ENCODE results near the gene CCDC169. TPM values are rescaled to one million over a fixed set of nuclear protein-coding genes. Genes with fewer than 3 reads are reported as not detected.
"Not testable (repeated sequence)": the region's sequence is repeated elsewhere in the genome, so short reads cannot be mapped to it uniquely, and the experiment has no call there.

Gene CCDC169
- total RNA-seq, 2 experiments from 2014 or later = not detected

DNA sequence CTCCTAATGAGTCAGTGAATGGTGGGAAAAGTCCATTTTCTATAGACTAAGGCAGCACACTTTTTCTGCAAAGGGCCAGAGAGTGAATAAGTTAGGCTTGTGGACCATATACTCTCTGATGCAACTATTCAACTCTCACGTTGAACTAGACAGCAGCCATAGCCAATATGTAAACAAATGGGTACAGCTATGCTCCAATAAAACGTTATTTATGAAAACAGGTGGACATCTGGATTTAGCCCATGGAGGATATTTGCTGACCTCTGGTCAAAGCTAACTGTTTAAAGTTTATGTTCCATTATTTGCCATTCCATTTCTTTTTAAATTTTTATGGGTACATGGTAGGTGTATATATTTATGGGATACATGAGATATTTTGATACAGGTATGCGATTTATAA is 4.7 kb upstream of the CCDC169 start:
- CTCF ChIA-PET = no interaction called here
- Mint-ChIP-seq H3K4me3 (no peak overlapping the region), H3K27me3 (ENCODE audit: low read depth) (peaks cover 20% of the 10 kb centered on the region), H3K36me3 (ENCODE audit: low read depth) (no peaks in the 10 kb centered on the region), H3K9me3 (ENCODE audit: insufficient read depth) (no peaks in the 10 kb centered on the region), H3K27ac (no peak overlapping the region), H3K4me1 (ENCODE audit: low read depth) (peaks cover 4% of the 10 kb centered on the region)
- POLR2A ChIA-PET = no interaction called here
- no peak for ATAC-seq
- no peak for DNase-seq

DNA sequence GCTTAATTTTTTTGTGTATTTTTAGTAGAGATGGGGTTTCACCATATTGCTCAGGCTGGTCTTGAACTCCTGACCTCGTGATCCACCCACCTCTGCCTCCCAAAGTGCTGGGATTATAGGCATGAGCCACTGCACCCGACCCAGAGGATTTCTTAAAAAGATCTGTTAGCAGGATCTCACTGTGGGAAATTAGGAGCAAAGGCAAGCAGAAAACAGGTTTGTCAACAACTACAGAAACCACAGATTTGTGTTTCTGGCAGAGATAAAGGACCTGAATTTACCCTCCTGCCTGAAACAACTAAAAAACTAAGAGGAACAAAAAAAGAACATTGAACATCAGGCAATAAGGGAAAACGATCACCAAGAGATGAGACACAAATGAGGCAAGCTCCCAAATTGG is 1.9 kb upstream of the CCDC169 start:
- POLR2A ChIA-PET; CTCF ChIA-PET; DNase-seq; H3K27ac Mint-ChIP-seq; H3K4me3 Mint-ChIP-seq; H3K36me3 Mint-ChIP-seq (ENCODE audit: low read depth); ATAC-seq; H3K9me3 Mint-ChIP-seq (ENCODE audit: insufficient read depth); H3K4me1 Mint-ChIP-seq (ENCODE audit: low read depth): not testable (repeated sequence)
- peaks cover 26% of the 10 kb centered on the region for H3K27me3 Mint-ChIP-seq (ENCODE audit: low read depth)

DNA sequence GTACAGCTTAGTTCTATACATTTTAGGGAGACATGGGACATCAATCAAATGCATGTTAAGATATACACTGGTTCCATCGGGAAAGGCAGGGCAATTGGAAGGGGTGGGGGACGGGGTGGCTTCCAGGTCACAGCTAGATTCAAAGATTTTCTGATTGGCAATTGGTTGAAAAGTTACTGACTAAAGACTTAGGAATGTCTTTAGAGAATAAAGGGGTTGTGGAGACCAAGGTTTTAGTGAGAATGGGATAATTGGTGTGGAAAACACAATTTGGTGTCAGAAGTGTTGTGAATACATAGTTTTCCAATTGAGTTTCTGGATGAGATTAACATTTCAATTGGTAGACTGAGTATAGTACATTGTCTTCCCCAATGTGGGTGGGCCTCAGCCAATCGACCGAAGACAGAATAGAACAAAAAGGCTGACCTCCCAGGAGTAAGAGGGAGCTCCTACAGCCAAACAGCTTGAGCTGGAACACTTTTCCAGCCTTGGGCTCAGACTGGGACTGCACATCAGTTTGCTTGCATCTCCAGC is 988 bp upstream of the CCDC169 start:
- no peak for DNase-seq
- H3K27ac Mint-ChIP-seq = no peak overlapping the region
- H3K4me1 Mint-ChIP-seq (ENCODE audit: low read depth) = peaks cover 5% of the 10 kb centered on the region
- H3K27me3 Mint-ChIP-seq (ENCODE audit: low read depth) = peaks cover 29% of the 10 kb centered on the region
- H3K36me3 Mint-ChIP-seq (ENCODE audit: low read depth) = no peaks in the 10 kb centered on the region
- peak overlapping the region; percentile 79 for H3K4me3 Mint-ChIP-seq
- H3K9me3 Mint-ChIP-seq (ENCODE audit: insufficient read depth) = no peaks in the 10 kb centered on the region
- ChIA-PET POLR2A (no interaction called here), CTCF (interaction anchor here (1.7 kb wide), 1 partner anchor 16 kb away, joined by 7 read pairs; no protein-coding TSS in a partner anchor)
- no peak for ATAC-seq

DNA sequence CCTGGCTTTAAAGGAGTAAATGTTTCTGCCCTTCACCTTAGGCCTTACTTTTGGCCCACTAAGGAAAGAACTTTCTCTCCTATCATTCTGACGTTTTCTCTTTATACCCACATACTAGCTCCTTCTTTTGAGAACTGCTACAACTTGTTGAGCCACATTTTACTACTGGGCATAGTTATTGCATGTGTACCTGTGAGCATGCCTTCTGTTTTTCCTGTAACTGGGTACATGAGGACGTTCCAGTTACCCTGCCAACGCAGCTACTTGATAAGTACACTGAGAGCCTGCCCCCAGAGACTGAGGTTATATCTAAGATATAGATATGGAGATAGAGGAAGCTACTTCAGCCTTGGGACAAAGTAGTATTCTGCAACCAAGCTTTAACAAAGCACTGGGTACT is 3.5 kb downstream of the CCDC169 start:
- POLR2A ChIA-PET = no interaction called here
- DNase-seq = no peak
- Mint-ChIP-seq H3K27ac (no peak overlapping the region), H3K9me3 (ENCODE audit: insufficient read depth) (peaks cover 9% of the 10 kb centered on the region), H3K4me3 (no peak overlapping the region), H3K36me3 (ENCODE audit: low read depth) (no peaks in the 10 kb centered on the region), H3K27me3 (ENCODE audit: low read depth) (peaks cover 27% of the 10 kb centered on the region), H3K4me1 (ENCODE audit: low read depth) (peaks cover 5% of the 10 kb centered on the region)
- CTCF ChIA-PET = interaction anchor here (0.7 to 1.0 kb wide), 3 partner anchors 10 to 53 kb away, joined by 3 to 5 read pairs (median 3); no protein-coding TSS in a partner anchor
- ATAC-seq = no peak

DNA sequence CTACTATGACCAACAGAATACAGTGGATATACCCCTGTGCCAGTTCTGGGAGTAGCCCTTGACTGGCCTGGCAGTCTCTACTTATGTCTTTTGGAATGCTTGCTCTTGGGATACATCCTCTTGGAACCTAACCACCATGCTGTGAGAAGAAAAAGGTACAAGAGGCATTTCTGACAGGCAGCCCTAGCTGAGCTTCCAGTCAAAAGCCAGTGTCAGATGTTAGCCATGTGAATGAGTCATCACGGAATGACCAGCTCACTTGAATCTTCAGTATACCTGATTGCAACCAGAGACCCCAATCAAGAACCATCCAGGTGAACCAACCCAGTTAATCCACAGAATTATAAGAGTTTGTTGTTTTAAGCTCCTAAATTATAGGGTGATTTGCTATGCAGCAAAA is 4.1 kb downstream of the CCDC169 start:
- Mint-ChIP-seq H3K27me3 (ENCODE audit: low read depth) (peaks cover 21% of the 10 kb centered on the region), H3K36me3 (ENCODE audit: low read depth) (no peaks in the 10 kb centered on the region), H3K4me1 (ENCODE audit: low read depth) (peaks cover 5% of the 10 kb centered on the region), H3K27ac (no peak overlapping the region), H3K4me3 (no peak overlapping the region), H3K9me3 (ENCODE audit: insufficient read depth) (peaks cover 9% of the 10 kb centered on the region)
- DNase-seq (no peak), ATAC-seq (no peak)
- ChIA-PET CTCF (interaction anchor here (1.0 kb wide), 1 partner anchor 53 kb away, joined by 3 read pairs; no protein-coding TSS in a partner anchor), POLR2A (no interaction called here)

DNA sequence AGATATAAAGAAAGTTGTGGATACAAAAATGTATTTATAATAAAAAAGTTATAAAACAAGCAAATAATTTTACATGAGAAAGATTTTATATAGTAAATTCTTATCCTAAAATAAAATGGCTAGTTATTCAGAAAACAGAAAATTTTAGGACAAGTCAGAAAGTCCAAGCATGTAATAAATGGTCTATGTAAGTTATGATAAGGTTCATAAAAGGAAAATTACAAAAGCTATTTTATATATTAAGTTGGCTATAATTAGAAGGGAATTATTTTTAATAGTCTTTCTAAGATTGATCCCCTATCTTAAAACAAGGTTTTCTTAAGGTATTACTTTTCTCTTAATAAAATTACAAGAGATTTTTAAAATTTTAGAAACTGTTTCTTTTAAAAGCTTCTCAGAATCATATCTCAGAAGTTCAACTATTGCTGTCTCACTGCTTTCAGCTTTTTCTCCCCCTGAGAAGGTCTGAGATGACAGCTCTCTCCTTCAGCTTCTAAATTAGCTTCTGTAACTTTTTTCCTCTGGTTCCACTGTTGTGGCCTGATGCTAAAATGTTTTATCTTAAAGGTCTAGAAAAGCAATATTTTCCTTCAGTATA is 8.7 kb downstream of the CCDC169 start:
- POLR2A ChIA-PET = no interaction called here
- no peaks in the 10 kb centered on the region for H3K36me3 Mint-ChIP-seq (ENCODE audit: low read depth)
- DNase-seq (no peak), ATAC-seq (no peak)
- H3K27ac Mint-ChIP-seq = no peak overlapping the region
- no peak overlapping the region for H3K4me3 Mint-ChIP-seq
- CTCF ChIA-PET = no interaction called here
- peaks cover 10% of the 10 kb centered on the region for H3K27me3 Mint-ChIP-seq (ENCODE audit: low read depth)
- peaks cover 9% of the 10 kb centered on the region for H3K9me3 Mint-ChIP-seq (ENCODE audit: insufficient read depth)
- H3K4me1 Mint-ChIP-seq (ENCODE audit: low read depth) = peaks cover 2% of the 10 kb centered on the region

DNA sequence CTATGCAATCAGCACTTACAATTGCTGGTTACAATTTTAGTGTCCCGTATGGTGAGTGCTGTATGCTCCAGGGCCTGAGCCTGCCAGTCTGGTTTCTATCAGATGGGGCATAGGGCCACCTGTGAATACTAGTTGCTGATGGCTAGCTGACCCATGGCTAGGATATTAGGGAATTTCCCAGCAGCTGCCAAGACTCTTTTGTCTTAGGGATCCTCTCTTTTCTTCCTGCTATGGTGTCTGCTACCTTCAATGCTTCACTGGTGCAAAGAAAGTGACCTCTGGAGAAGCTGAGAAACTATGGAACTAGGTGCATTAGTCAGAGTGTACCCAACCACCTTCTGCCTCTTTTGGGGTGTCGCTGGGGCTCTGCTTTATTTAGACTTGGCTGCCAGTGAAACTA is 11.6 kb downstream of the CCDC169 start:
- Mint-ChIP-seq H3K9me3 (ENCODE audit: insufficient read depth) (peaks cover 9% of the 10 kb centered on the region), H3K27me3 (ENCODE audit: low read depth) (peaks cover 13% of the 10 kb centered on the region), H3K36me3 (ENCODE audit: low read depth) (no peaks in the 10 kb centered on the region), H3K4me3 (no peak overlapping the region), H3K4me1 (ENCODE audit: low read depth) (peaks cover 2% of the 10 kb centered on the region), H3K27ac (no peak overlapping the region)
- no peak for ATAC-seq
- ChIA-PET POLR2A (no interaction called here), CTCF (no interaction called here)
- no peak for DNase-seq

DNA sequence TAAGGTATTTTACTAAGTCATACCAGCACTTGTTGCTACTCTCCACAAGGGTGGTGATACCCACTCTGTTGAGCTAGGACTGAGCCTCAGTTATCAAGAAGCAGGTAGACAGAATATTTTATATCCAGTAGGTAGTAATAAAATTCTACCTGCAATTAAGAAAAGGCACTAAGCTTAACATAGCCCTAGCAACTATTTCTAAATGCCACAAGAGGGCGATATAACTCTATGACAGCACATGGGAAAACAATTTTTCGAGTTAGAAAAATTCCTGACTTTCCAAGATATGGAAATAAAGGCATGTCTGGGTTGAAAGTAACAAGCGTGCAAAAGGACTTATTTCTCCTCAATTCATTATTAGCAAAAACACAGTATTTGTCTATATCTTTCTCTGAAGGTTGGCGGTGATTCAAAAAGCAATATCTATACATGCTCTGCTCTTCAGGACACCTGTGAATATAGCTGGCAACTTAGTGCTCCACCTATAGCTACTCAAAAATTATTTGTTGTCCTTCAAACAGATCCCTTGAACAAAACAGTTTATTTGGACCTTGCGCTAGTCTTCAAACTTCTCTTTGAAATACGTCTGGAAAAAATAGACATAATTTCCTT is 14.7 kb downstream of the CCDC169 start:
- Mint-ChIP-seq H3K4me1 (ENCODE audit: low read depth) (peaks cover 2% of the 10 kb centered on the region), H3K27me3 (ENCODE audit: low read depth) (peaks cover 19% of the 10 kb centered on the region), H3K36me3 (ENCODE audit: low read depth) (no peaks in the 10 kb centered on the region), H3K4me3 (no peak overlapping the region), H3K9me3 (ENCODE audit: insufficient read depth) (no peaks in the 10 kb centered on the region), H3K27ac (no peak overlapping the region)
- DNase-seq (no peak), ATAC-seq (no peak)
- CTCF ChIA-PET = interaction anchor here (0.8 to 3.6 kb wide), 24 partner anchors 9 to 698 kb away, joined by 3 to 29 read pairs (median 5); partner anchors contain the start of gene CCDC169
- POLR2A ChIA-PET = no interaction called here

DNA sequence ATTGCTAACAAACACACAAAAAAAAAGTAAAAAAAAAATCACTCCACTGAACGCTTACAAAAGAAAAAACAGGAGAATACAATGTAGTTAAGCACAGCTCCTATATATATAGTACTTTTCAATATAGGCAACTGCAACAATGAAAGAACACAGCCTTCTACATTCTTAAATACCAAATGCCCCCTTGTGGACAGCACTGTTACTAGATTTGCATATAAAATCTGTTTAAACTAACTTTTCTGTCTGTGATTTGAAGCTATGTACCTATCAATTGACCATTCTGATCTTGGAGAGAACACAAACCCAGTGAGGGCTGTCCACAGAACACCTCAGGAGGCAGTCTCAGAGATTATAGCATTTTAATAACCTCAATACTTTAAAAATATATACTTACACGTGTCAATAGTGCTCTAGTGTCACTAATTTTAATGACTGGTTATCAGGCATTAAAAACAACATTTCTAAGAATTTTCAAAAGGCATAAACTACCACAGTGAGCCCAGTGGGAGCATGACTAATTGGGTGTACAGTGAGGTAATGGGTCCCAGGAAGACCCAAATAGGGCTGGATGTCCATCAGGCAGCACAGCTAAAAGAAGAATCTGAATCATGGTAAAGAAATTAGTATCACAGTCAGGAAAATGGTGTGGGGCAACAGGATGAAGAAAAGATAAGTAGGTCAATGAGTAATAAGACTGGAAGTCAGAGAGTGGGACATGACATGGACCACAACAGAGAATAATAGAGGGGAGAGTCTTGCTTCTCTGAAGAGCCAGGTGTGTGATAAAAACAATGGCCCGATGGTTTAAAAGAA is 22.2 kb downstream of the CCDC169 start:
- ATAC-seq (no peak), DNase-seq (peak; percentile 24)
- no peak overlapping the region for H3K27ac Mint-ChIP-seq
- ChIA-PET CTCF (interaction anchor here (1.0 to 4.7 kb wide), 7 partner anchors 8 to 298 kb away, joined by 3 to 29 read pairs (median 3); no protein-coding TSS in a partner anchor), POLR2A (no interaction called here)
- H3K9me3 Mint-ChIP-seq (ENCODE audit: insufficient read depth) = no peaks in the 10 kb centered on the region
- no peaks in the 10 kb centered on the region for H3K36me3 Mint-ChIP-seq (ENCODE audit: low read depth)
- peaks cover 15% of the 10 kb centered on the region for H3K27me3 Mint-ChIP-seq (ENCODE audit: low read depth)
- no peak overlapping the region for H3K4me3 Mint-ChIP-seq
- H3K4me1 Mint-ChIP-seq (ENCODE audit: low read depth) = no peaks in the 10 kb centered on the region

DNA sequence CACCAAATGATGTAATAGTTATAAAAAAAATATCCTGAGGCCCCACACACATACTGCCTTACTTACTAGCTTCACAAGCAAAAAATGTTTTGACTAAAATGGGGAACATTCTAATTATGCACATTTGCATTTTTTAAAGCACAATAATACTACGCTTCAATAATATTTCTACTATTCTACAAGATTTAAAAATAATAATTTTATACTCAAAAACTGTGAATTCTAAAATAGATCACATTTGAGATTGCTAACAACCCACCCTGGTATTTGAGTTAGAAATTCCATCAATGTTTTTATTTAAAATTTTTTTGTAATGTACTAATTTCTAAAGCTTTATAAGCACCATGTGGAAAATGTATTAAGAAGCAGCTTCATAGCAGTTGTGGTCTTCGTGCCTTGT is 24.2 kb downstream of the CCDC169 start:
- Mint-ChIP-seq H3K27ac (no peak overlapping the region), H3K27me3 (ENCODE audit: low read depth) (peaks cover 12% of the 10 kb centered on the region), H3K36me3 (ENCODE audit: low read depth) (no peaks in the 10 kb centered on the region), H3K9me3 (ENCODE audit: insufficient read depth) (no peaks in the 10 kb centered on the region), H3K4me3 (no peak overlapping the region), H3K4me1 (ENCODE audit: low read depth) (no peaks in the 10 kb centered on the region)
- CTCF ChIA-PET = interaction anchor here (2.0 to 4.7 kb wide), 2 partner anchors 10 to 294 kb away, joined by 6 to 29 read pairs; no protein-coding TSS in a partner anchor
- POLR2A ChIA-PET = no interaction called here
- DNase-seq = no peak
- ATAC-seq = no peak

DNA sequence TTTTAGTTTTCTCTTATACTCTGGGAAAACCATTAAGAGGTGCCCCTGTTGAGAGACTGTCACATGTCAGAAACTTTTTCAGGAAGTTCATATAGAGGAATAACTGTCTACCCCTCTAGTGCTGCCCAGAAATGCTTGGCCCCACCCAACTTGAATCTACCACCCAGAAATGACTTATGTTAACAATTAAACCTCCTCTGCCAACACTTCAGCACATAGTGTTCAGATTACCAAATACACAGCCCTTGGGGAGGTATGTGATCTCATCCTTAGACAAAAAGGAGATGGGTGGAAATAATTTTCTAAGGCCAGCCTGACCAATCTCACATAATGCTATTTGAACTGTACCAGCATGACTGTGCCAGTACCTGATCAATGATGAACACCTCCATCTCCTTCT is 35.6 kb downstream of the CCDC169 start:
- no peaks in the 10 kb centered on the region for H3K4me1 Mint-ChIP-seq (ENCODE audit: low read depth)
- H3K27me3 Mint-ChIP-seq (ENCODE audit: low read depth) = peaks cover 4% of the 10 kb centered on the region
- DNase-seq (no peak), ATAC-seq (no peak)
- ChIA-PET CTCF (no interaction called here), POLR2A (no interaction called here)
- H3K9me3 Mint-ChIP-seq (ENCODE audit: insufficient read depth) = no peaks in the 10 kb centered on the region
- H3K27ac Mint-ChIP-seq = no peak overlapping the region
- no peaks in the 10 kb centered on the region for H3K36me3 Mint-ChIP-seq (ENCODE audit: low read depth)
- H3K4me3 Mint-ChIP-seq = no peak overlapping the region

DNA sequence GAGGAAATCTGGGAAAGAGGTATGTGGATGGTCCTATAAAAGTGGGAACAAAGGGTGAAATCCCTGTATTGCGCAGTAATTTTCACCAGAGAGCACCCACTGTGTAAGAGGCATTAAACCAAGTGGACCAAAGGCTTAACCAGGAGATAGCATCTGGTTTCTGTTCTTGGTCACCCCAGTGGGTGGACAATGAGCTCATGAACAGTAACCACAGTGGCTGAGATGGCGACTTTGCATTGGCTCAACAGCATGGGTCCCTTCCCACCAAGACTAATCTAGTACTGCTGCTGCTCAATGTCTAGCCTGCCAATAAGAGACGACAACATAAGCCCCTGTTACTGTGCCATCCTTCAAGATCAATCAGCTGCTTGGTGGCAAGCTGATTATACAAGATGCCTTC is 36.6 kb downstream of the CCDC169 start:
- H3K27ac Mint-ChIP-seq = no peak overlapping the region
- H3K4me3 Mint-ChIP-seq = no peak overlapping the region
- peaks cover 4% of the 10 kb centered on the region for H3K27me3 Mint-ChIP-seq (ENCODE audit: low read depth)
- CTCF ChIA-PET = no interaction called here
- H3K9me3 Mint-ChIP-seq (ENCODE audit: insufficient read depth) = no peaks in the 10 kb centered on the region
- no peaks in the 10 kb centered on the region for H3K4me1 Mint-ChIP-seq (ENCODE audit: low read depth)
- no peak for ATAC-seq
- no peaks in the 10 kb centered on the region for H3K36me3 Mint-ChIP-seq (ENCODE audit: low read depth)
- DNase-seq = no peak
- POLR2A ChIA-PET = no interaction called here

All from activated CD8-positive, alpha-beta T cell treated with anti-CD3 and anti-CD28 coated beads, Interleukin-2, amount 10 ng/mL, durations not matched to agents 7 days and 5 days (primary cell).